ENCODE results near the gene MYLK.

DNA sequence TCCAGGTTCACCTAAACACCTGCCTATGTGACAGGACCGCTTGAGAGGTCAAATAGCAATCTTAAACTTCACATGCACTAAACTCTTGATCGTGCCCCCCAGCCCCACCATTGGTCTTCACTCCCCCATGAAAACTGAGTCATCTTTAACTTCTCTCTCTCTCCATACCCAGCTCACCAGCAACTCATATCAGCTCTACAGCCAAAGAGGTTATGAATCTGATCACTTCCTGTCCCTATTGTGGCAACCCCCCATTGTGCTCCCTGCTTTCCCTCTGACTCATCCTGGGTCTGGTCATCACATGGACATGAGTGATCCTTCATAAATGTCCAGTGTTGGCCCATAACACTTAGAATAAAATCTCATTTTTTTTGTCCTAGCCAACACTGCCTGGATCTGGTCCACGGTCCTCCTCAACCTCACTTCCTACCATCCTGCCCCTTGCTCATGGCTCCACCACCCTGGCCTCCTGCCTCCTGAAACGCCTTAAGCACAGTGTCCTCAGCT is 195.8 kb downstream of the MYLK start:
- TF ChIP-seq, protein P1, sequence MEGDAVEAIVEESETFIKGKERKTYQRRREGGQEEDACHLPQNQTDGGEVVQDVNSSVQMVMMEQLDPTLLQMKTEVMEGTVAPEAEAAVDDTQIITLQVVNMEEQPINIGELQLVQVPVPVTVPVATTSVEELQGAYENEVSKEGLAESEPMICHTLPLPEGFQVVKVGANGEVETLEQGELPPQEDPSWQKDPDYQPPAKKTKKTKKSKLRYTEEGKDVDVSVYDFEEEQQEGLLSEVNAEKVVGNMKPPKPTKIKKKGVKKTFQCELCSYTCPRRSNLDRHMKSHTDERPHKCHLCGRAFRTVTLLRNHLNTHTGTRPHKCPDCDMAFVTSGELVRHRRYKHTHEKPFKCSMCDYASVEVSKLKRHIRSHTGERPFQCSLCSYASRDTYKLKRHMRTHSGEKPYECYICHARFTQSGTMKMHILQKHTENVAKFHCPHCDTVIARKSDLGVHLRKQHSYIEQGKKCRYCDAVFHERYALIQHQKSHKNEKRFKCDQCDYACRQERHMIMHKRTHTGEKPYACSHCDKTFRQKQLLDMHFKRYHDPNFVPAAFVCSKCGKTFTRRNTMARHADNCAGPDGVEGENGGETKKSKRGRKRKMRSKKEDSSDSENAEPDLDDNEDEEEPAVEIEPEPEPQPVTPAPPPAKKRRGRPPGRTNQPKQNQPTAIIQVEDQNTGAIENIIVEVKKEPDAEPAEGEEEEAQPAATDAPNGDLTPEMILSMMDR (IDR thresholded peaks at IDR 0.05) = no peak
- no peak for TF ChIP-seq POLR2A (IDR thresholded peaks at IDR 0.05)
